Esophagus squamous epithelium (tissue), 5 donors: ENCODE data around the gene RIT1. TPM values are rescaled to one million over a fixed set of nuclear protein-coding genes. Genes with fewer than 3 reads are reported as not detected.

Experiments
- DNase-seq: peaks from one replicate; lab custom pipeline; 2025; lab: John Stamatoyannopoulos, UW
- H3K27ac ChIP-seq, 4 donors: fragments of 200-600 bp; sonication (generic); one replicate each; pipeline ENCODE4 v1.5.1; 2016 to 2019; ENCODE audit warnings: mild to moderate bottlenecking in 1 of 4
- H3K27me3 ChIP-seq, 4 donors: fragments of 200-600 bp; sonication (generic); 1 replicate in 3 of 4; 2 replicates in 1 of 4; pipeline versions ENCODE4 v1.5.1 to v1.6.0; 2017 to 2021; ENCODE audit warnings: antibody characterized with exemption in 1 of 4
- H3K36me3 ChIP-seq, 3 donors: fragments of 200-600 bp; sonication (generic); one replicate each; pipeline ENCODE4 v1.5.1; 2016 to 2019
- H3K4me1 ChIP-seq, 3 donors: fragments of 200-600 bp; sonication (generic); one replicate each; pipeline ENCODE4 v1.5.1; 2017 to 2019
- H3K4me3 ChIP-seq, 4 donors: fragments of 200-600 bp; sonication (generic); 1 replicate in 3 of 4; 2 replicates in 1 of 4; pipeline ENCODE4 v1.5.1; 2016 to 2019; ENCODE audit warnings: mild to moderate bottlenecking in 2 of 4, moderate library complexity in 1 of 4
- H3K9me3 ChIP-seq, 3 donors: fragments of 200-600 bp; sonication (generic); one replicate each; pipeline ENCODE4 v1.5.1; 2016 to 2019
- POLR2A ChIP-seq, 4 donors: fragments of 450-650 bp; IDR thresholded peaks; one replicate each; pipeline ENCODE4 v1.6.1; 2017; ENCODE audit warnings: antibody characterized with exemption in 4 of 4, mild to moderate bottlenecking in 4 of 4, moderate library complexity in 3 of 4
- WGBS, 2 donors: methylation state at CpG; one replicate each; pipeline ENCODE4 v1.1.5; 2018; 5-methylcytosine and 5-hydroxymethylcytosine counted together
- intact Hi-C: fragments of 100-400 bp; cut with DNase I; formaldehyde crosslinking; loops from one replicate; pipeline ENCODE4 v1.15.0; 2022
- total RNA-seq, 4 donors: library from RNA; depleted of rRNA; stranded (reverse); fragments of >200 nt; gene quantifications; one replicate each; pipeline ENCODE4 v1.1.0, GENCODE V29; 2016
- TF ChIP-seq, protein P1 (sequence below), 6 experiments: fragments of 450-650 bp in 4 of 6; fragments of 200-600 bp in 2 of 6; sonication (generic) in 2 of 6; IDR thresholded peaks; one replicate each; pipeline ENCODE4 v1.5.1; 2016 to 2019; ENCODE audit warnings: antibody characterized with exemption in 6 of 6, mild to moderate bottlenecking in 4 of 6, moderate library complexity in 4 of 6
- donor health status: DM: yes; HTN: yes; CAD: no.

The RIT1 gene
- total RNA-seq, 4 donors from 2014 or later: 35.3 to 55.4 (median 42.6) TPM

DNA sequence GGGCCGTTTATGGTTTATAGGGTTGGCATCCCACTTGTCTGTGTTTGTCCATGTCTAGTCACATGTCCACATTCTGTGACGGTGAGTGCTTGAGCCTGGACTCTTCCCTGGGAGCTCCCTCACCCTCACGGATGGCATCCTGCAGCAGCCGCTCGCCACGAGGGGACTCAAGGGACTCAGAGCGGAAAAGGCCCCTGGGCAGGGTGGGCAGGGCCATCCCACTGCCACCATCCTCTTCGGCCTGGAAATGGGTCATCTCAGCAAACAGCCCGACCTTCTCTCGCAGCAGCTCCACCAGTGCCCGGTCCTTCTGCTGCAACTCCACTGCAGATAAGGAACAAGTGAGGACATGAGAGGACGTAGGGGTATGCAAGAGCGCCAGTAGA lies 41.3 kb upstream of the RIT1 start:
- intact Hi-C loops: no loop called here
- no peak overlapping the region for H3K4me3 ChIP-seq
- peaks cover 43 to 100% (median 81%) of the 10 kb centered on the region in 3 donors for H3K36me3 ChIP-seq
- H3K4me1 ChIP-seq: no peaks in the 10 kb centered on the region
- TF ChIP-seq POLR2A (IDR thresholded peaks at IDR 0.05): no peak
- TF ChIP-seq, protein P1, sequence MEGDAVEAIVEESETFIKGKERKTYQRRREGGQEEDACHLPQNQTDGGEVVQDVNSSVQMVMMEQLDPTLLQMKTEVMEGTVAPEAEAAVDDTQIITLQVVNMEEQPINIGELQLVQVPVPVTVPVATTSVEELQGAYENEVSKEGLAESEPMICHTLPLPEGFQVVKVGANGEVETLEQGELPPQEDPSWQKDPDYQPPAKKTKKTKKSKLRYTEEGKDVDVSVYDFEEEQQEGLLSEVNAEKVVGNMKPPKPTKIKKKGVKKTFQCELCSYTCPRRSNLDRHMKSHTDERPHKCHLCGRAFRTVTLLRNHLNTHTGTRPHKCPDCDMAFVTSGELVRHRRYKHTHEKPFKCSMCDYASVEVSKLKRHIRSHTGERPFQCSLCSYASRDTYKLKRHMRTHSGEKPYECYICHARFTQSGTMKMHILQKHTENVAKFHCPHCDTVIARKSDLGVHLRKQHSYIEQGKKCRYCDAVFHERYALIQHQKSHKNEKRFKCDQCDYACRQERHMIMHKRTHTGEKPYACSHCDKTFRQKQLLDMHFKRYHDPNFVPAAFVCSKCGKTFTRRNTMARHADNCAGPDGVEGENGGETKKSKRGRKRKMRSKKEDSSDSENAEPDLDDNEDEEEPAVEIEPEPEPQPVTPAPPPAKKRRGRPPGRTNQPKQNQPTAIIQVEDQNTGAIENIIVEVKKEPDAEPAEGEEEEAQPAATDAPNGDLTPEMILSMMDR (IDR thresholded peaks at IDR 0.05): no peak
- no peaks in the 10 kb centered on the region for H3K9me3 ChIP-seq
- DNase-seq: no peak
- no peaks in the 10 kb centered on the region for H3K27me3 ChIP-seq
- WGBS, 2 donors: 90 to 94% methylated on average over 5 of the region's 13 CpGs
- H3K27ac ChIP-seq: peak overlapping the region in 1 of 4 donors; percentile 49

GRCh38 chr1:155951753-155952504 lies 40.8 kb upstream of the RIT1 start:
- H3K9me3 ChIP-seq: no peaks in the 10 kb centered on the region
- no peak for DNase-seq
- H3K36me3 ChIP-seq: peaks cover 48 to 100% (median 81%) of the 10 kb centered on the region in 3 donors
- H3K27ac ChIP-seq: peak overlapping the region in 1 of 4 donors; percentile 49
- no peaks in the 10 kb centered on the region for H3K27me3 ChIP-seq
- H3K4me3 ChIP-seq: no peak overlapping the region
- 67 to 90% methylated on average over 2 to 3 of the region's 6 CpGs for WGBS, 2 donors
- no peaks in the 10 kb centered on the region for H3K4me1 ChIP-seq
- intact Hi-C loops: no loop called here
- TF ChIP-seq, protein P1 (IDR thresholded peaks at IDR 0.05): no peak
- TF ChIP-seq POLR2A (IDR thresholded peaks at IDR 0.05): no peak

DNA sequence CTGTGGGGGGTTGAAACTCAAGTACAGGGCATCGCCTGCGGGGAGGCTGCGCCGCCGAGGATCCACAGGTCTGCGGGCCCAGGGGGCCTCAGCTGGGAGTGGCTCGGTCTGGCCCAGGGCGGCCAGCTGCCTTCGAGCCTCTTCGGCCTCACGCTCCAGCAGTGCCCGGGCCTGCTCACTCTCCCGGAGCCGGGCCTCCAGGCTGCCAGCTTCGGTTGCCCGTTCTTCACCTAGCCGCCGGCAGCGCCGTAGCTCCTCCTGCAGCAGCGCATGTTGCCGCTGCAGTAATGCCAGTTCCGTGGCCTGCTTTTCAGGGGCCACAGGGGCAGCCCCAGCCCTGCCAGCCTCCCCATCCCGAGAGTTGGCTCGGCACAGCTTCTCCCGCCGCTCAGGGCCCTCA lies 39.7 kb upstream of the RIT1 start:
- DNase-seq: no peak
- TF ChIP-seq, protein P1 (IDR thresholded peaks at IDR 0.05): no peak
- no peak for TF ChIP-seq POLR2A (IDR thresholded peaks at IDR 0.05)

DNA sequence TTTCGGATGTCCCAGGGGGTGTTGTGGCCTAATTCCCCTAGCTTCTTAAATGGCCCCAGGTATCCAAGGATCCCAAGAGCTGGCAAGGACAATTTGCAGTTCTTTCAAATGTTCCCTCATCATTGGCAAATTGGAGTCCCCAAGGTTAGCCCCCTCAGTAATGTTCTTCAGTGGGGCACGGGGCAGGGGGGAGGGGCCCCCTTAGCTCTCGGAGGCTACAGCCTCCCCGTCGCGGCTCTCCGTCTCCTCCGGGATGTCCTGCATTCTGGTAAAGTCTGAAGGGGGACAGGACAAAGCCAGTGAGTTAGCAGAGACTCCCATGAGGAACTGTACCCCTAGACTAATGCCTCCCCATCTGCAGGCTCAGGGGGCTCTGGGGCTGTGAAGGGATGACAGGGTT lies 36.6 kb upstream of the RIT1 start:
- H3K27me3 ChIP-seq: no peaks in the 10 kb centered on the region
- H3K9me3 ChIP-seq: no peaks in the 10 kb centered on the region
- TF ChIP-seq POLR2A (IDR thresholded peaks at IDR 0.05): no peak
- TF ChIP-seq, protein P1 (IDR thresholded peaks at IDR 0.05): no peak
- H3K4me3 ChIP-seq: no peak overlapping the region
- WGBS, 2 donors: 93% methylated on average over 7 to 8 of the region's 8 CpGs
- peaks cover 32 to 70% (median 55%) of the 10 kb centered on the region in 3 donors for H3K36me3 ChIP-seq
- intact Hi-C loops: no loop called here
- no peak for DNase-seq
- H3K27ac ChIP-seq: no peak overlapping the region
- H3K4me1 ChIP-seq: peaks cover 3 to 36% (median 21%) of the 10 kb centered on the region in 3 donors

More for the DNA sequence above, 39.7 kb upstream of the RIT1 start:
- no peaks in the 10 kb centered on the region for H3K9me3 ChIP-seq
- intact Hi-C loops: no loop called here
- peaks cover 48 to 100% (median 75%) of the 10 kb centered on the region in 3 donors for H3K36me3 ChIP-seq
- no peak overlapping the region for H3K27ac ChIP-seq
- peaks cover 0 to 11% (median 6%) of the 10 kb centered on the region in 3 donors for H3K4me1 ChIP-seq
- no peak overlapping the region for H3K4me3 ChIP-seq
- WGBS, 2 donors: 100% methylated on average over 1 of the region's 27 CpGs; no CpG with 5 or more reads in 1 of the 2 donors
- no peaks in the 10 kb centered on the region for H3K27me3 ChIP-seq

DNA sequence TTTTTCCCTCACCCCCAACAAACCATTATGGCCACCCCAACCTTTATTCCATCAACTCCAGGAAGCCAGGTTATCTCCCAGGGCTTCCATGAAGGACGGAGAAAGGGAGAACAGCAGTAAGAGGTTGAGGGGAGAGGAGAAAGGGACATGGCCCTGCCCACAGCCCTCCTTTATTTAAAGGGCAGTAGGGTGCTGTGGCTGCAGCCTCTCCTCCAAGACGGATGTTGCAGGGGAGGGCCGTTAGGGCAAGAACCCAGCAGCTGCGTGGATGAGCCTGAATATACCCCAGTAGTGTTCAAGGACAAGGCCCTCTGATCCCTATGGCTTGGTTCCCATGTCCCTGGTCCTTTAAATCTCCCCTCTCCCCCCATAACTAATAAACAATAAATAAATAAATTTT lies 36.1 kb upstream of the RIT1 start:
- peaks cover 6 to 41% (median 25%) of the 10 kb centered on the region in 3 donors for H3K4me1 ChIP-seq
- WGBS, 2 donors: 68 to 87% methylated on average over 4 of the region's 4 CpGs
- H3K27me3 ChIP-seq: no peaks in the 10 kb centered on the region
- H3K9me3 ChIP-seq: no peaks in the 10 kb centered on the region
- DNase-seq: no peak
- peaks cover 27 to 66% (median 51%) of the 10 kb centered on the region in 3 donors for H3K36me3 ChIP-seq
- H3K4me3 ChIP-seq: no peak overlapping the region
- intact Hi-C loops: no loop called here
- no peak overlapping the region for H3K27ac ChIP-seq
- no peak for TF ChIP-seq POLR2A (IDR thresholded peaks at IDR 0.05)
- TF ChIP-seq, protein P1 (IDR thresholded peaks at IDR 0.05): no peak
